D721Med (cell line): ENCODE measurements around the gene MSGN1.

ENCODE experiments used
- DNase-seq: peaks from one replicate; pipeline ENCODE4 v3.0.0; 2011; ENCODE audit warnings: low spot score; ENCODE audit not compliant: insufficient read length
- FAIRE-seq: peaks from 2 replicates; lab custom pipeline; 2011; peaks lifted over from hg19 to GRCh38; lab: Jason Lieb, UNC
- CTCF ChIP-seq: IDR thresholded peaks from 2 replicates; pipeline ENCODE4 v1.5.1; 2012; ENCODE audit warnings: mild to moderate bottlenecking, control low read depth; ENCODE audit not compliant: insufficient read depth; ENCODE audit errors: missing control alignments

Gene MSGN1

DNA sequence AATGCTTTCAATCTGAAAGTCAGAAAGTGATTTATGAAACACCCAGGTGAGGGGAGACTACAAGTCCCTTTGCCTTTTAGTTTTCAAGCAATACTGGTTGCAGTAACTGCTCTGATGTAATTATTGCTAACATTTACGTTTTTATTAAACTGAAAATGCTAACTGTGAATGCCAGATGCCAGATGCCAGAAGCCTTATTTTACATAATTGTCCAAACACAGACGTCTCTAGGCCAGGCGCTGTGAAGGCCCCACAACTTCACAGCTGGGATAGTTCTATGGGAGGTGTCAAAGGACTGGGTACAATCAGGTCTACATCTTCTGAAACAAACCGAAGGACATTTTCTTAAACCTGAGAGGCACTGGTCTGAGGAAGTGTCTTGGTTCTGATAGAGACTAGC lies 27.5 kb upstream of the MSGN1 start:
- DNase-seq (no peak), FAIRE-seq (no peak)
- no peak for TF ChIP-seq CTCF

DNA sequence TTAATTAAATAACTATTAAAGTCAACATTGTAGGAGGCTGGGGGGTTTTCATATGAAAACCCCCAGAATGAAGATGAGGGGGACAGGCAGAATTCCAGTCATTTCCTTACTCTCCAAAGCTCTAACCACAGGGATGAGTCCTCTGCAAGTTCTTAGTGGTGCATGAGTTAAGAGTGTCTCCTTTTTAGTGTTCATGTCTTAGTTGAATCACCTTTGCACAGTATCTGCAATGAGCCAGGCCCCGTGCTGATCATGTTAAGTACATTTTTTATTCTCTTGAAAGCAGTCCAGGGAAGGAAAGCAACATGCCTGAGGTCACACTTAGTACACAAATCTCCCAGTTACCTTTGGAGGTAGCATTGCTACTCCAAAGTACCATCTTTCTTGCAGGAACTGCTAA lies 25.7 kb upstream of the MSGN1 start:
- DNase-seq (no peak), FAIRE-seq (no peak)
- TF ChIP-seq CTCF, result no peak

DNA sequence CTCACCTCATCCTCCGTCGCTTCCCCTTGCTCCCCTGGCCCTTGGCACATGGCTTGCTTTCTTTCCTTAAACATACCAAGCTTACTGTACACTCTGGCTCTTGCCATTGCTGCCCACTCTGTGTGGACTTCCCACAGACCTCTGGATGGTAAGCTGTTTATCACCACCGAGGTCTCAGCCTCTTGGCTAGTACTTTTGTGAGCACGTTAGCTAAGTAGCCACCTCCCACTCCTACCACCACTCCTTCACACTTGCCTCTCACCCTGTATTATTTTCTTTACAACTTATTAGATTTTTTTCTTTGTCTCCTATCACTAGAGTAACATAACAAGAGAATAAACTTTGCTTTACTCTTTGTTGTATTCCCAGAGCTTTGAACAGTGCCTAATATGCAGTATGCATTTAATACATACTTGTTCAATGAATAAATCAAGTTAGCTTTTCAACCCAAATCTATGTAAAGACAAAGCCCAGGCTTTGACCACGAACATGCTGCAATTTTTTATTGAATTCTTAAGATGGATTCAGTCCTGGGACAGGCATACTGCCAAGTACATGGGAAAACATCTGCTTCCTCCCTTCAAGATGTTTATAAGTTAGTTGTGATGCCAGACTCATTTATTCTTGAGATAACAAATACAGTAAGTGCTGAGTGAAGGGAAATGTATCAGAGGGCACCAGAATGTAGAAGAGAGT lies 25.0 kb upstream of the MSGN1 start:
- no peak for DNase-seq
- TF ChIP-seq CTCF, result no peak
- no peak for FAIRE-seq

DNA sequence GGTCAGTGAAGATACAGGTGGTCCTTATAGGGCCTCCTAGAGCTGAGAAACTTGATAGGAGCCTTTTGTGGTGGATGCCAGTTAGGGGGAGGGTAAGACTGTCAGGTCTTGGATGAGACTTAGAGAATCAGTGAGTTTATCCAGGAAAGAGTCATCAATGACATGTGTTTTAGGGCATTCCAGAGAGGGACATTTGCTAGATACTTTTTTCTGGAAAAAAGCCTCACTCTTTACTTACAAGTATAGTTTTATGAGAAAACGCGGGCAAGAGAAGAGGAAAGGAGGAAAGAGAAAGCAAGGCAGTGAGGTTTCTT lies 24.5 kb upstream of the MSGN1 start:
- FAIRE-seq (no peak), DNase-seq (no peak)
- no peak for TF ChIP-seq CTCF

DNA sequence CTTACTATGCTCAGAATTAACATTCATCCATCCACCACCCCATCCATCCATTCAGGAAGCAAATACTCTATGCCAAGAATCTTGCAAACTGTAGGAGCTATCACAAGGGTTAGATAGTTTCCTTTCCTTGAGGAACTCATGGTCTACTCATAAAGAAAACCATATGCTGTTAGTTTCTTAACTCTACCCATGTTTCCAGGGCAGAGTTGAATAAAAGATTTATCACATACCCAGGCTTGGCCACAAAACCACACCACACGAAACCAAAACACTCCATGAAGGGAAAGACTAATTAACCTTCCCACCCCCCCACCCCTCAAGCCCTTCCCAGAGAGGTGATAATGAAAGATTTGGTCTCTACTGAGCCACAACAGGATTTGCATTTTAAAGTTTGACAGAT lies 23.7 kb upstream of the MSGN1 start:
- TF ChIP-seq CTCF, result no peak
- DNase-seq (no peak), FAIRE-seq (no peak)

DNA sequence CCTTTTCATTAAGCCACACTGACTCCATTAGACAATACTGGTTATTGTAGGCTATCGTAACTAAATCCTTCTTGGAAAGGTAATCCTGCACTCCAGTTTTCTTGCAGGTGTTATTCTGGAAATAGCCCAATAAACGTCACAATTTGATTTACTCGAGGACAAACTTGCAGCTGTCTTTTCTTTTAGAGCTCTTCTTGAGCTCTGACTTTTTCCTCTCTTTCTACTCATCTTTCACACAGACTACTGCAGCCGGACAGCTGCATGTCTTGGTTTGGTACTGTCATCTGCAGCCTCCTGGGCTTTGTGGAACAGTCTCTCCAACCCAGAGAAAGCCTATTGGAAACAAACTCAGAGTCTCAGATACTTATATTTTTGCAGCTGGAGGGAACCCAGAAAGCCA lies 23.0 kb upstream of the MSGN1 start:
- TF ChIP-seq CTCF, result no peak
- FAIRE-seq, result no peak

DNA sequence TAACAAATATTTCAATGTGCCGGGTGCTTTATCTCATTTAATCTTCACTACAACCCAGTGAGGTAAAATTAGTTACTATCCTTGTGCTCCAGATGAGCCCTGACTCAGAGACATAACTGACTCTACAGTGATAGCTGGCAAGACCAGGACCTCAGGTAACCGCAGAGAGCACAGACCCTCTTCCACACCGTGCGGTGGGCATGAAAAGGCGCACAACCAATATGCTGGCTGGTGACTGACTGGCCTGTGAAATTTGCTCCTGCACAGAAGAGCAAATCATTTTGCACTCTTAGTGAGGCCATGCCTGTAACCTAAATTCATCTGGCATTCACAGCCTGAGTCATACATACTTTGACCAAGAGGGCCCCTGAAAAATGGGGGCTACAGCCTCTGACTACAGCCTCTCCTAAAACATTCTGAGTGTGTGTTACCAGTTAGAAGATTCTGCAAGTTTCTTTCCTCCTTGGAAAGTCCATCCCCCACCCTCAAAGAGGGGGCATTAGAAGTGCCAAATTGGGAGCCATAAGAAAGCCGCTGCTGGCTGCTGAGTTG lies 22.4 kb upstream of the MSGN1 start:
- TF ChIP-seq CTCF, result no peak
- DNase-seq (no peak), FAIRE-seq (no peak)

More for the DNA sequence above, 23.0 kb upstream of the MSGN1 start:
- no peak for DNase-seq
